ENCODE data around the gene ATF4.

DNA sequence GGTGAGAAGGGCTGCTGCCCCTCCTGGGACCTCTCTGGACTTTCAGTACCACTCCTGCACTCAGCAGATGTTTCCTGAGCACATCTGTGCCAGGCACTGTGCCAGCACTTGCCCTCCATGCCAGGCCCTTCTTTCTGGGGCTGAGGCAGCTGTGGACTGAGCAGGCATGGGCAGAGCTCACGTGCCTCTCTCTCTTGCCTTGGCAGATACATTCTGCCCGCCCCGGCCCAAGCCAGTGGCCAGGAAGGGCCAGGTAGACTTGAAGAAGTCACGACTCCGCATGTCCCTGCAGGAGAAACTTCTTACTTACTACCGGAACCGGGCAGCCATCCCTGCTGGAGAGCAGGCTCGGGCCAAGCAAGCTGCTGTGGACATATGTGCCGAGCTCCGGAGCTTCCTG, 8.3 kb upstream of the ATF4 start:
- TF ChIP-seq, protein P1, sequence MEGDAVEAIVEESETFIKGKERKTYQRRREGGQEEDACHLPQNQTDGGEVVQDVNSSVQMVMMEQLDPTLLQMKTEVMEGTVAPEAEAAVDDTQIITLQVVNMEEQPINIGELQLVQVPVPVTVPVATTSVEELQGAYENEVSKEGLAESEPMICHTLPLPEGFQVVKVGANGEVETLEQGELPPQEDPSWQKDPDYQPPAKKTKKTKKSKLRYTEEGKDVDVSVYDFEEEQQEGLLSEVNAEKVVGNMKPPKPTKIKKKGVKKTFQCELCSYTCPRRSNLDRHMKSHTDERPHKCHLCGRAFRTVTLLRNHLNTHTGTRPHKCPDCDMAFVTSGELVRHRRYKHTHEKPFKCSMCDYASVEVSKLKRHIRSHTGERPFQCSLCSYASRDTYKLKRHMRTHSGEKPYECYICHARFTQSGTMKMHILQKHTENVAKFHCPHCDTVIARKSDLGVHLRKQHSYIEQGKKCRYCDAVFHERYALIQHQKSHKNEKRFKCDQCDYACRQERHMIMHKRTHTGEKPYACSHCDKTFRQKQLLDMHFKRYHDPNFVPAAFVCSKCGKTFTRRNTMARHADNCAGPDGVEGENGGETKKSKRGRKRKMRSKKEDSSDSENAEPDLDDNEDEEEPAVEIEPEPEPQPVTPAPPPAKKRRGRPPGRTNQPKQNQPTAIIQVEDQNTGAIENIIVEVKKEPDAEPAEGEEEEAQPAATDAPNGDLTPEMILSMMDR (IDR thresholded peaks at IDR 0.05; ENCODE audit: low read depth, low read length, poor library complexity, severe bottlenecking): no peak
- TF ChIP-seq EZH2phosphoT487 (IDR thresholded peaks at IDR 0.05; ENCODE audit: borderline replicate concordance, low read length): no peak

Measured in DOHH2 (cell line).